Upper lobe of left lung (tissue), 6 donors: ENCODE results near the gene PCNX3. TPM values are rescaled to one million over a fixed set of nuclear protein-coding genes. Genes with fewer than 3 reads are reported as not detected.

ENCODE experiments used
- ATAC-seq, 2 donors: fragments of 200-7000 bp; cut with Tn5 transposase; one replicate each; pipeline ENCODE4 v1.9.1; 2022; ENCODE audit warnings: mild to moderate bottlenecking in 2 of 2, moderate library complexity in 2 of 2; ENCODE audit not compliant: low FRiP score in 2 of 2
- DNase-seq, 2 donors: peaks; one replicate each; pipeline ENCODE4 v3.0.0-alpha.2; 2019 to 2020
- H3K27ac ChIP-seq, 4 donors: fragments of 200-600 bp; sonication (generic); one replicate each; pipeline ENCODE4 v1.5.1; 2016 to 2019
- H3K27me3 ChIP-seq, 4 donors: fragments of 200-600 bp; sonication (generic); one replicate each; pipeline ENCODE4 v1.5.1; 2017 to 2019
- H3K36me3 ChIP-seq, 4 donors: fragments of 200-600 bp; sonication (generic); one replicate each; pipeline ENCODE4 v1.5.1; 2016 to 2019
- H3K4me1 ChIP-seq, 4 donors: fragments of 200-600 bp; sonication (generic); one replicate each; pipeline ENCODE4 v1.5.1; 2018 to 2019
- H3K4me3 ChIP-seq, 4 donors: fragments of 200-600 bp; sonication (generic); one replicate each; pipeline ENCODE4 v1.5.1; 2017 to 2019; ENCODE audit warnings: mild to moderate bottlenecking in 2 of 4, moderate library complexity in 1 of 4
- H3K9me3 ChIP-seq, 4 donors: fragments of 200-600 bp; sonication (generic); one replicate each; pipeline ENCODE4 v1.5.1; 2018 to 2019
- EP300 ChIP-seq, 4 donors: sonication (generic); formaldehyde crosslinking; IDR thresholded peaks; one replicate each; pipeline ENCODE4 v1.5.1; 2017; ENCODE audit warnings: antibody characterized with exemption in 4 of 4, control low read depth in 2 of 4
- POLR2A ChIP-seq, 4 donors: fragments of 450-650 bp; IDR thresholded peaks; one replicate each; pipeline ENCODE4 v1.5.1; 2016 to 2017; ENCODE audit warnings: antibody characterized with exemption in 4 of 4, mild to moderate bottlenecking in 2 of 4
- POLR2AphosphoS5 ChIP-seq, 2 donors: sonication (generic); formaldehyde crosslinking; IDR thresholded peaks; one replicate each; pipeline ENCODE4 v1.5.1; 2017; ENCODE audit warnings: antibody characterized with exemption in 2 of 2
- WGBS, 2 donors: methylation state at CpG; one replicate each; pipeline ENCODE4 v1.1.5; 2017 to 2018; 5-methylcytosine and 5-hydroxymethylcytosine counted together
- total RNA-seq, 6 donors: library from RNA; depleted of rRNA in 4 of 6; stranded (reverse); fragments of >200 nt in 4 of 6; gene quantifications; one replicate each; pipeline versions ENCODE4 v1.1.0 to v1.2.1, GENCODE V29; 2016 to 2021
- TF ChIP-seq, protein P1 (sequence below), 6 experiments: fragments of 450-650 bp in 4 of 6; fragments of 200-600 bp in 2 of 6; sonication (generic) in 2 of 6; IDR thresholded peaks; one replicate each; pipeline ENCODE4 v1.5.1; 2016 to 2019; ENCODE audit warnings: antibody characterized with exemption in 6 of 6
- donor health status: DM: no; HTN: no; CAD: no; lungs with moderate emphysema.
- donor health status: DM: no; HTN: yes; CAD: no; lungs with severe emphysema.

The PCNX3 gene
- total RNA-seq, 6 donors from 2014 or later: 26.7 to 63.9 (median 43.9) TPM

DNA sequence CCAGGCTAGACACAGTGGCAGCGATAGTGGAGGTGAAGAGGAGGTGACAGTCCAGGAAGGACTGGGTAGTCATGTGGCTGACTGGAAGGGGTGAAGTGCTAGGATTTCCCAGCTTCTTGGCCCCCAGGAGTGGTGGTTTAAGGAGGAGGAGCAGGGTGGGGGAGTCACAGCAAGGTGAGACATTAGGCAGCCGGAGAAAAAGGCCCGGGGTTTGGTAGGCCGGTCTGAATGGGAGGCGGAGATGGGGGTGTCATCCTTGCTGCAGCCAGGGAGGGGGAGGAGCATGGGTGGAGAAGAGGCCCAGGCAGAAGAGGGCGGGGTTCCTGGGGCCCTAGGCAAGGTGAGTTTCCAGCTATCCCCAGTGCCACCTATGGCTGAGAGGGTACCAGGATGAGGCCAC, 28.4 kb downstream of the PCNX3 start:
- peak overlapping the region in 1 of 4 donors; percentile 21 for H3K27ac ChIP-seq
- H3K4me3 ChIP-seq: no peak overlapping the region
- WGBS, 2 donors: 54 to 74% methylated on average over 6 of the region's 6 CpGs
- TF ChIP-seq EP300 (IDR thresholded peaks at IDR 0.05) (no peak), POLR2A (IDR thresholded peaks at IDR 0.05) (no peak), POLR2AphosphoS5 (IDR thresholded peaks at IDR 0.05) (no peak)
- TF ChIP-seq, protein P1, sequence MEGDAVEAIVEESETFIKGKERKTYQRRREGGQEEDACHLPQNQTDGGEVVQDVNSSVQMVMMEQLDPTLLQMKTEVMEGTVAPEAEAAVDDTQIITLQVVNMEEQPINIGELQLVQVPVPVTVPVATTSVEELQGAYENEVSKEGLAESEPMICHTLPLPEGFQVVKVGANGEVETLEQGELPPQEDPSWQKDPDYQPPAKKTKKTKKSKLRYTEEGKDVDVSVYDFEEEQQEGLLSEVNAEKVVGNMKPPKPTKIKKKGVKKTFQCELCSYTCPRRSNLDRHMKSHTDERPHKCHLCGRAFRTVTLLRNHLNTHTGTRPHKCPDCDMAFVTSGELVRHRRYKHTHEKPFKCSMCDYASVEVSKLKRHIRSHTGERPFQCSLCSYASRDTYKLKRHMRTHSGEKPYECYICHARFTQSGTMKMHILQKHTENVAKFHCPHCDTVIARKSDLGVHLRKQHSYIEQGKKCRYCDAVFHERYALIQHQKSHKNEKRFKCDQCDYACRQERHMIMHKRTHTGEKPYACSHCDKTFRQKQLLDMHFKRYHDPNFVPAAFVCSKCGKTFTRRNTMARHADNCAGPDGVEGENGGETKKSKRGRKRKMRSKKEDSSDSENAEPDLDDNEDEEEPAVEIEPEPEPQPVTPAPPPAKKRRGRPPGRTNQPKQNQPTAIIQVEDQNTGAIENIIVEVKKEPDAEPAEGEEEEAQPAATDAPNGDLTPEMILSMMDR (IDR thresholded peaks at IDR 0.05): no peak
- DNase-seq (no peak), ATAC-seq (no peak)
- H3K4me1 ChIP-seq: peaks cover 41 to 77% (median 52%) of the 10 kb centered on the region in 4 donors
- H3K36me3 ChIP-seq: peaks cover 4 to 72% (median 50%) of the 10 kb centered on the region in 4 donors
- H3K9me3 ChIP-seq: no peaks in the 10 kb centered on the region
- H3K27me3 ChIP-seq: no peaks in the 10 kb centered on the region

DNA sequence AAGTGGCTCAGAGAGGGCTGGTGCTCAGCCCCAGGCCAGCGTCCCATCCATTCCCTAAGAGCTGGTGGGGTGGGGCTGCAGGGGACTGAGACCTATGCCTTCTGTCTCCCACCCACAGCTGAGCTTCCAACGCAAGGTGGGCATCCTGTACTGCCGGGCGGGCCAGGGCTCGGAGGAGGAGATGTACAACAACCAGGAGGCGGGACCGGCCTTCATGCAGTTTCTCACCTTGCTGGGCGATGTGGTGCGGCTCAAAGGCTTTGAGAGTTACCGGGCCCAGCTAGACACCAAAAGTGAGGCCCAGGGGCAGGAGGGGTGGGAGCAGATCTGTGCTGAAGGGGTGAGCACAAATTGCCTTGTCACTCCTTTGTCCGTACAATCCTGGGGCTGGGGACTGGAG, 29.3 kb downstream of the PCNX3 start:
- DNase-seq (no peak), ATAC-seq (no peak)
- TF ChIP-seq POLR2AphosphoS5 (IDR thresholded peaks at IDR 0.05) (no peak), EP300 (IDR thresholded peaks at IDR 0.05) (no peak), POLR2A (IDR thresholded peaks at IDR 0.05) (no peak)
- TF ChIP-seq, protein P1 (IDR thresholded peaks at IDR 0.05): no peak
- 92 to 96% methylated on average over 11 of the region's 11 CpGs for WGBS, 2 donors
- Histone ChIP-seq H3K9me3 (no peaks in the 10 kb centered on the region), H3K27ac (peak overlapping the region in 2 of 4 donors; percentile 22 to 23), H3K4me1 (peaks cover 32 to 75% (median 45%) of the 10 kb centered on the region in 4 donors), H3K4me3 (no peak overlapping the region), H3K36me3 (peaks cover 10 to 81% (median 58%) of the 10 kb centered on the region in 4 donors), H3K27me3 (no peaks in the 10 kb centered on the region)

DNA sequence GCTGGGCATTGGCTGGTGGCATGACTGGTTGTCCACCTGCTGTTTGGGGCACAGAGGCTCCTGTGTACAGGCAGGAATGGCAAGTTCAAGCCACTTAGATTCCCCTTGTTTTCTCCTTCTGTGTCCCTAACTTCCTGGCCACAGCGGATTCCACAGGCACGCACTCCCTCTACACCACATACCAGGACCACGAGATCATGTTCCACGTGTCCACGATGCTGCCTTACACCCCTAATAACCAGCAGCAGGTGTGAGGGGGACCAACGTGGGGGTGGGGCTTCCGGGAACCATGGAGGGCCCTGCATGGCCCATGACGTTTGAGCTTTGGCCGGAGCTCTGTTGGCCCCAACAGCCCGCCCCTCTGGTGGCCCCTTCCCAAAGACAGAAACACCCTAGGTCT, 30.1 kb downstream of the PCNX3 start:
- Histone ChIP-seq H3K9me3 (no peaks in the 10 kb centered on the region), H3K36me3 (peaks cover 16 to 90% (median 67%) of the 10 kb centered on the region in 4 donors), H3K4me1 (peaks cover 30 to 75% (median 43%) of the 10 kb centered on the region in 4 donors), H3K27ac (peak overlapping the region in 1 of 4 donors; percentile 23), H3K27me3 (no peaks in the 10 kb centered on the region), H3K4me3 (no peak overlapping the region)
- no peak for TF ChIP-seq POLR2AphosphoS5 (IDR thresholded peaks at IDR 0.05)
- TF ChIP-seq, protein P1 (IDR thresholded peaks at IDR 0.05): no peak
- no peak for TF ChIP-seq POLR2A (IDR thresholded peaks at IDR 0.05)
- TF ChIP-seq EP300 (IDR thresholded peaks at IDR 0.05): no peak
- WGBS, 2 donors: 70 to 78% methylated on average over 2 to 10 of the region's 10 CpGs
- ATAC-seq (no peak), DNase-seq (no peak)

DNA sequence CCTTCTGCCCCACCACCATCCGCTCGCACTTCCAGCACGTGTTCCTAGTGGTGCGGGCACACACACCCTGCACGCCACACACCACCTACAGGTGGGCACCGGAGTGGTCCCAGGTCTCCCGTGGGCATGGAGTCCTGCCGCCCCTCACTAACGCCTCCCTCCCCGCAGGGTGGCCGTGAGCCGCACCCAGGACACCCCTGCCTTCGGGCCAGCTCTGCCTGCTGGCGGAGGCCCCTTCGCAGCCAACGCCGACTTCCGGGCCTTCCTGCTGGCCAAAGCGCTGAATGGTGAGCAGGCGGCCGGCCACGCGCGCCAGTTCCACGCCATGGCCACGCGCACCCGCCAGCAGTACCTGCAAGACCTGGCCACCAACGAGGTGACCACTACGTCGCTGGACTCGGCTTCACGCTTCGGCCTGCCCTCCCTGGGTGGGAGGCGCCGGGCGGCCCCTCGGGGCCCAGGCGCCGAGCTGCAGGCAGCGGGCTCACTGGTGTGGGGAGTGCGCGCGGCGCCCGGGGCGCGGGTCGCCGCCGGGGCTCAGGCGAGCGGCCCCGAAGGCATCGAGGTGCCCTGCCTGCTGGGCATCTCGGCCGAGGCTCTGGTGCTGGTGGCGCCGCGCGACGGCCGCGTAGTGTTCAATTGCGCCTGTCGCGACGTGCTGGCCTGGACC, 30.8 kb downstream of the PCNX3 start:
- 94 to 99% methylated on average over 24 to 66 of the region's 68 CpGs for WGBS, 2 donors
- no peak for ATAC-seq

More for the DNA sequence above, 30.8 kb downstream of the PCNX3 start:
- peak in 1 of 2 donors; percentile 81 for DNase-seq
- Histone ChIP-seq H3K4me1 (peaks cover 30 to 75% (median 43%) of the 10 kb centered on the region in 4 donors), H3K27me3 (no peaks in the 10 kb centered on the region), H3K36me3 (peaks cover 16 to 92% (median 71%) of the 10 kb centered on the region in 4 donors), H3K4me3 (peak overlapping the region in 3 of 4 donors; percentile 42 to 58 (median 46)), H3K27ac (peak overlapping the region in 3 of 4 donors; percentile 18 to 46 (median 35)), H3K9me3 (no peaks in the 10 kb centered on the region)
- TF ChIP-seq EP300 (IDR thresholded peaks at IDR 0.05) (no peak), POLR2A (IDR thresholded peaks at IDR 0.05) (no peak), POLR2AphosphoS5 (IDR thresholded peaks at IDR 0.05) (no peak)
- TF ChIP-seq, protein P1 (IDR thresholded peaks at IDR 0.05): no peak
